ENCODE results near the gene FAM20C. TPM values are rescaled to one million over a fixed set of nuclear protein-coding genes. Genes with fewer than 3 reads are reported as not detected.

Gene FAM20C
- total and polyA plus RNA-seq, 2 of the 8 experiments (the other 6 are each of a cell fraction or from before 2014, with no cell fraction given), result 9.5 to 34.8 TPM

GRCh38 chr7:274266-274665 is 81.9 kb downstream of the FAM20C start:
- Histone ChIP-seq H3K56ac (replicated peaks; ENCODE audit: insufficient read length, low read depth, low read length) (no peak overlapping the region), H2BK5ac (ENCODE audit: low read depth, low read length) (no peak overlapping the region), H4K91ac (replicated peaks; ENCODE audit: insufficient read length, low read length) (no peak overlapping the region), H3K79me2 (ENCODE audit: control insufficient read depth in 1 of 2, insufficient read depth in 2 of 2, low read length in 2 of 2) (no peaks in the 10 kb centered on the region), H3K9me3 (ENCODE audit: insufficient read depth in 2 of 2, low read depth in 1 of 2, low read length in 1 of 2) (peaks cover 44 to 50% of the 10 kb centered on the region in 2 experiments), H3K23ac (ENCODE audit: insufficient read length) (no peak overlapping the region), H3K4ac (replicated peaks; ENCODE audit: insufficient read length, low read depth, low read length) (no peak overlapping the region), H2AFZ (ENCODE audit: low read length) (no peak overlapping the region), H2BK15ac (ENCODE audit: low read length) (no peak overlapping the region), H3K4me3 (ENCODE audit: extremely low read depth in 1 of 4, insufficient read depth in 2 of 4, low read depth in 3 of 4, low read length in 4 of 4) (no peak overlapping the region), H3K18ac (ENCODE audit: extremely low read depth, low read length) (no peak overlapping the region), H3K4me2 (ENCODE audit: insufficient read depth in 1 of 2, low read depth in 2 of 2, low read length in 2 of 2) (no peak overlapping the region), H2BK20ac (ENCODE audit: low read length) (no peak overlapping the region), H2AK5ac (ENCODE audit: low read depth, low read length) (no peak overlapping the region), H4K20me1 (replicated peaks in 1 of 2; ENCODE audit: control insufficient read depth in 1 of 2, insufficient read depth in 2 of 2, low read length in 2 of 2) (no peaks in the 10 kb centered on the region), H4K8ac (ENCODE audit: extremely low read depth, insufficient read depth, low read length) (no peak overlapping the region), H3K27me3 (replicated peaks in 1 of 4; ENCODE audit: control insufficient read depth in 3 of 4, extremely low read depth in 1 of 4, insufficient read depth in 3 of 4, low read length in 3 of 4) (no peaks in the 10 kb centered on the region), H3K9ac (replicated peaks in 1 of 4; ENCODE audit: extremely low read depth in 1 of 4, low read depth in 3 of 4, low read length in 3 of 4) (no peak overlapping the region), H3K4me1 (replicated peaks in 1 of 4; ENCODE audit: control insufficient read depth in 3 of 4, insufficient read depth in 4 of 4, low read length in 3 of 4) (no peaks in the 10 kb centered on the region), H2BK12ac (ENCODE audit: low read depth, low read length) (no peak overlapping the region), H2BK120ac (replicated peaks; ENCODE audit: low read depth, low read length) (no peak overlapping the region), H3K27ac (ENCODE audit: low read depth, low read length) (no peak overlapping the region), H3K14ac (ENCODE audit: insufficient read length) (no peak overlapping the region), H3K23me2 (ENCODE audit: low read depth, low read length) (no peaks in the 10 kb centered on the region), H3K79me1 (ENCODE audit: low read depth, low read length) (no peaks in the 10 kb centered on the region), H4K5ac (ENCODE audit: insufficient read length, low read depth, low read length) (no peak overlapping the region), H3K36me3 (ENCODE audit: control insufficient read depth in 2 of 4, insufficient read depth in 4 of 4, low read length in 3 of 4) (no peaks in the 10 kb centered on the region)
- TF ChIP-seq TBP (IDR thresholded peaks at IDR 0.05; ENCODE audit: low read depth, low read length) (no peak), EZH2 (IDR thresholded peaks at IDR 0.05; ENCODE audit: low read depth, low read length, severe bottlenecking) (no peak), HDAC6 (IDR thresholded peaks at IDR 0.05; ENCODE audit: low read depth, low read length) (no peak), PHF8 (conservative IDR thresholded peaks at IDR 0.05; ENCODE audit: low read depth, low read length) (no peak), POLR2A (IDR thresholded peaks at IDR 0.05; ENCODE audit: control extremely low read depth in 1 of 2, low read depth in 2 of 2, low read length in 2 of 2) (no peak), POLR2AphosphoS5 (IDR thresholded peaks at IDR 0.05; ENCODE audit: low read depth, low read length) (no peak), CEBPB (IDR thresholded peaks at IDR 0.05; ENCODE audit: low read depth, low read length) (no peak), HDAC2 (IDR thresholded peaks at IDR 0.05; ENCODE audit: borderline replicate concordance in 1 of 2, low read depth in 2 of 2, low read length in 2 of 2) (no peak), MAFK (IDR thresholded peaks at IDR 0.05; ENCODE audit: low read depth, low read length) (no peak), EP300 (IDR thresholded peaks at IDR 0.05; ENCODE audit: borderline replicate concordance in 1 of 2, low read depth in 2 of 2, low read length in 2 of 2) (no peak), CBX8 (IDR thresholded peaks at IDR 0.05; ENCODE audit: borderline replicate concordance, low read depth, low read length) (no peak), GTF2F1 (IDR thresholded peaks at IDR 0.05; ENCODE audit: borderline replicate concordance, low read depth, low read length) (no peak), YY1 (IDR thresholded peaks at IDR 0.05; ENCODE audit: low read depth, low read length) (no peak), FOSL1 (IDR thresholded peaks at IDR 0.05; ENCODE audit: insufficient read depth, low read depth, low read length) (no peak)
- DNase-seq (ENCODE audit: low read depth in 1 of 2, low spot score in 2 of 2) (no peak), FAIRE-seq (no peak)
- 58% methylated on average over 2 of the region's 2 CpGs; no CpG with 5 or more reads in 1 of the 2 experiments for WGBS, 2 experiments (ENCODE audit: extremely low coverage in 1 of 2, insufficient coverage in 1 of 2, insufficient read length in 1 of 2, insufficient replicate concordance in 2 of 2, low coverage in 1 of 2, low lambda C conversion rate in 2 of 2, missing lambda C conversion rate in 1 of 2)
- CTCF ChIA-PET (ENCODE audit: partially characterized antibody), result interaction anchor here (1.8 kb wide), 1 partner anchor 20 kb away, joined by 4 read pairs; no protein-coding TSS in a partner anchor
- POLR2A ChIA-PET (ENCODE audit: partially characterized antibody), result no interaction called here
